B cell (primary cell): ENCODE data around the gene WBP1.

Experiments used
- EZH2 ChIP-seq: IDR thresholded peaks from 2 replicates; pipeline ENCODE4 v1.6.1; 2012; ENCODE audit warnings: borderline replicate concordance, low read depth, mild to moderate bottlenecking, moderate library complexity, low read length; ENCODE audit not compliant: insufficient read depth, poor library complexity, severe bottlenecking
- TF ChIP-seq, protein P1 (sequence below): fragments of 200-600 bp; IDR thresholded peaks from one replicate; pipeline ENCODE4 v1.8.0; 2022; ENCODE audit warnings: antibody characterized with exemption, mild to moderate bottlenecking

DNA sequence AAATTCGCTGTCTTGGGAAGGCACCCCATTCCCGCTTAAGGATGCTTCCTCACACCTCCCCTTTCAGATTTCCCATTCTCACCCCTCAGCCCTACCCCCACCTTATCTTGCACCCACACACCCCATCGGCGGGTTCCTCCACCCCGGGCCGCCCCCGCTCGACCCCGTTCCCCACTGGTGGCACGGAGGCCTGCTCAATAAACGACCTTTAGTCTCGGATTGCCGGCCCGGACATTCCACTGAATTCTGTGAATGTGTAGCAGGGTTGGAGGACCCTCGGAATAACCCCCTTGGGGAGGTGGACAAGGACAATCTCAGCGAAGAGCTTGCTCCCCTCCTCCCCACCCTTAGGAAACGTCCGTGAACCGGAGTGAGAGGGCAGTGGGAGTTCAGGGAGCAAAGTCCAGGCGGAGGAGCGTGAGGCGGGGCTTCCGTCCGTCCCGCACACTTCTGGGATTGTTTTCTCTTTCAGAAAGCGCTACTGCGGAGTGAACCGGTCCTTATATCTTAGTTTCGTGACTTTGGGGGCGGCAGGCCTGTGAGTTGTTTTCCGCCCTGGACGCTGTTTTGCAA is 44.0 kb downstream of the WBP1 start:
- TF ChIP-seq, protein P1, sequence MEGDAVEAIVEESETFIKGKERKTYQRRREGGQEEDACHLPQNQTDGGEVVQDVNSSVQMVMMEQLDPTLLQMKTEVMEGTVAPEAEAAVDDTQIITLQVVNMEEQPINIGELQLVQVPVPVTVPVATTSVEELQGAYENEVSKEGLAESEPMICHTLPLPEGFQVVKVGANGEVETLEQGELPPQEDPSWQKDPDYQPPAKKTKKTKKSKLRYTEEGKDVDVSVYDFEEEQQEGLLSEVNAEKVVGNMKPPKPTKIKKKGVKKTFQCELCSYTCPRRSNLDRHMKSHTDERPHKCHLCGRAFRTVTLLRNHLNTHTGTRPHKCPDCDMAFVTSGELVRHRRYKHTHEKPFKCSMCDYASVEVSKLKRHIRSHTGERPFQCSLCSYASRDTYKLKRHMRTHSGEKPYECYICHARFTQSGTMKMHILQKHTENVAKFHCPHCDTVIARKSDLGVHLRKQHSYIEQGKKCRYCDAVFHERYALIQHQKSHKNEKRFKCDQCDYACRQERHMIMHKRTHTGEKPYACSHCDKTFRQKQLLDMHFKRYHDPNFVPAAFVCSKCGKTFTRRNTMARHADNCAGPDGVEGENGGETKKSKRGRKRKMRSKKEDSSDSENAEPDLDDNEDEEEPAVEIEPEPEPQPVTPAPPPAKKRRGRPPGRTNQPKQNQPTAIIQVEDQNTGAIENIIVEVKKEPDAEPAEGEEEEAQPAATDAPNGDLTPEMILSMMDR: no peak
- no peak for TF ChIP-seq EZH2
